AG08396 (cell line): ENCODE measurements around the gene EML6.
A peak's percentile ranks its signal among the peaks of the same experiment; 100 is the strongest.
"Not testable (repeated sequence)": the region's sequence is repeated elsewhere in the genome, so short reads cannot be mapped to it uniquely, and the experiment has no call there.

ENCODE experiments used
- DNase-seq: peaks from one replicate; pipeline ENCODE4 v3.0.0; 2012; ENCODE audit warnings: low spot score, mixed read lengths

The EML6 gene

DNA sequence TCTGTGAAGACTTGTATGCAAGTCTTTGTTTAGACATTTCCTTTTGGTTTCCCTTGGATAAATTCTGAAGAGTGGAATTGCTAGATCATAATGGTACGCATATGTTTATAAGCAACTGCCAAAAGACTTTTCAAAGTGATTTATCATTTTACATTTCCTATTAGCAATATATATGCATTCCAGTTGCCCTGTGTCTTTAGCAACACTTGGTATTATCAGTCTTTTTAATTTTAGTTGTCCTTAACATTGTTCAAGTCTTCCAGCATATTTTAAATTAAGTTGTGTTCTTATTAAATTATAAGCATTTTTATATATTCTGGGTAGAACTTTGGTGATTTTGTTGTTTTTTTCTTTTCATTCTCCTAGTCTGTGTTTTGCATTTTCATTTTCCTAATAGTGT lies 81.8 kb downstream of the EML6 start:
- no peak for DNase-seq

DNA sequence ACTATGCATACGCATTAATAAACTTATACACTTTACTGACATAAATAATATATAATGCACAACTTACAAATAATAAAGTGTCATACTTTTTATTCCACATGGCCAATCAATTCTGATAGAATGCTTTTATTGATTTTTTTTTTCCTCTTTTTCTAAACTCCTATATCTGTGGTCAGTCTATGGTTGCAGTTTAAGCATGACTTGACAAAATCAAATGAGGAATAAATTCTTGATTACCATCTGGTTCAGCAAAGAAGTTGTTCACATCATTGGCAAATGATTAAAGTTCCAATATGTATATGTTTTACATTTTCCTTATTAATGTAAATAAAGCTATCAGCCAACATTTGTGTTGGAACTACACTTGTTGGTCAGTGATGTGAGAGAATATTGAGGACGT lies 83.5 kb downstream of the EML6 start:
- no peak for DNase-seq

DNA sequence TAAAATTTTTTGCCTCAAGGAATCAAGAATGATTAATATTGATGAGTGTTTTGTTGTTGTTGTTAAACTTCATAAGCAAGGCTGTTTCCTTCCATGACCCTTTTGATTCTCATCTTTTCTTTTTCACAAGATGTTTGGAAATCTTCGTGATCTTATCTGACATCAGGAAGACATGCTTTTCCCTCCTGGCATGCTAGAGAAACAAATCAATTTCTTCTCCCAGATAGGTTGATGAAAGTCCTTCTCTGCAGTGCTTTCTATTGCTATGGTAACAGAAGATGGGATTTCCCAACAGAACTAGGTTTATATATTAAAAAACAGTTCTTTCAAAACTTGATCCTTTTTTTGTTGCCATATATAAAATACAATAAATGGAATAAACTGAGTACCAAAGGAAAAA lies 85.2 kb downstream of the EML6 start:
- DNase-seq = no peak

DNA sequence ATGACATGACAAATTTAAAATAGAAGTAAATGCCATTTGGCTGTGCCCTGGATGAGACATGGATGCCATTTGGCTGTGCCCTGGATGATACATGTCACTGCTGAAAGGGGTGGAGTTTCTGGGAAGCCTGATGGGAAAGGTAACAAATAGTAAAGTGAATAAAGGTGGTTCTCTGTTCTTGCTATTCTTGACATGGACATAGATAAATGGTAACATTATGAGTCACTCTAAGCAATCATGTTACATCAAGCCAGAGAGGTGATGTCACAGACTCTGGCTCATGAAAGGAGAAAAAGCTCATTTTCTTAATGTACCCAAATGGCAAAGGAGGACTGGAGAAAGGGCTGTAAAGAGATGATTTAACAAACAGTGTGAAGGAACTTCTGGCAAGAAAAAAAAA lies 86.4 kb downstream of the EML6 start:
- DNase-seq = peak; percentile 9

DNA sequence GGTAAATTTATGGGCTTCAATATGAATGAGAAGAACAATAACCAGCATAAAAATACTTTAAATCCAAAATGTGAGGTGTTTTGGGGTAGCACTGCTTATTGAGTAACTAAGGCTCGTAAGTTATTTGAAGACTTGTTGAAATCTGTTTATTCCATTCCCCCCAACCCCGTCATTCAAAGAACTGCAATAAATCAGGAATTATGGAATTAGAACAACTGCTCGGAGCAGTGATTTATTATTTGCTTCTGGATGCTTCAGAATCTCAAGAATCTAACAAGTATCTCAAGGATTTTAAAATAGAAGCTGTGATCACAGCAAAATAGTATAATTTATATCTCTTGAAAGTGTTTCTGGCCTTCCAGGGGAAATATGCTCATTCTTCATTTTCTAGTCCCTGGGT lies 86.8 kb downstream of the EML6 start:
- DNase-seq = no peak

DNA sequence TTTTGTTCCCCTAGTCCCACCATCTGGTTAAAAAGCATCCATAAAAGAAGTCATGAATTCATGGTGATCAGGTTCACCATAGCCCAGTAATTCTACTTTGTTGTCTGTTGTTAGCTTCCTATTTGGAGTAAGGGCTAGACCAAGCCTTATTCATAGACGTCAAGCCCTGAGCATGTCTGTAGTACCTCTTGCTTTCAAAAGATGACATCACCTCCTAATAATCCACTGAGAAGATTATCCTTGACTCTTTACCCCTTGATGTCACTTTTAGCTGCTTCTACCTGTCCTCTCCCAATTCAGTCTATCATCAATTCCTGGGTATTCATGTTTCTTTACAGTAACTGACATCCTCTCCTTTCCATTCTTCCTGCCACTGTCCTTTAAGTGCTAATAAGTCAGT lies 90.1 kb downstream of the EML6 start:
- no peak for DNase-seq

DNA sequence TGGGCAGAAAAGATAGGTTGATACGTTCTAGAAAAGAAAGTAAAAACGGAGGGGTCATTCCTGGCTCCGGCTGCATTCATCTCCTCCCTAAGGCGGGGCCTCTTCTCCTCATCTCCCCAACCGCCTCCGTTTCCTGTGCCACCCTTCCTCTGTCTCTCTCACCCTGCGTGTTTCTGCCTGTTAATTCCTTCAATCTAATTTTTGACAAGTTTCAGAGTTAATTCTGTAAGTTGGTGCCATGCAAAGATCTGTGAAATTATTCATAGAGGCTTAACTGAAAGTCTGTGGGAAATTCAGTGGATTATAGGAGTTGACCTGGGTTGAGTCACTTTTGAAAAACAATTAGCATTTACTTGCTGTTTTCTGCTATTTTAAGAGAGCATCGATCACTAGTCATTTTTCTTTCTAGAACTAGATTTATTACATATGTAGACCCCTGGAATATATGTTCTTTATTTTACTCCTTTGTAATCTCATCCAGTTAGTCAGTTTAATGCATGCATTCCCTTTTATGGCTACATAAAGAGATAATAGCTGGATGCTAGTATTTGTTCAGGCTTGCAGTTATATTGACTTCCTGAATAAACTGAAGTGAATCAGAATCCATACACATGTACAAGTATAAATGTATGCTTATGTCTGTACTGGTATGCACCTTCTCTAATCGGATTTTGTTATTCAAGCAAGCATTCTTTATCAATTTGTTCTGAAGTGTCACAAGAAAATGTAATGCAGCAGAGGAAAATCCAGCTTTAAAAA lies 91.1 kb downstream of the EML6 start:
- no peak for DNase-seq

DNA sequence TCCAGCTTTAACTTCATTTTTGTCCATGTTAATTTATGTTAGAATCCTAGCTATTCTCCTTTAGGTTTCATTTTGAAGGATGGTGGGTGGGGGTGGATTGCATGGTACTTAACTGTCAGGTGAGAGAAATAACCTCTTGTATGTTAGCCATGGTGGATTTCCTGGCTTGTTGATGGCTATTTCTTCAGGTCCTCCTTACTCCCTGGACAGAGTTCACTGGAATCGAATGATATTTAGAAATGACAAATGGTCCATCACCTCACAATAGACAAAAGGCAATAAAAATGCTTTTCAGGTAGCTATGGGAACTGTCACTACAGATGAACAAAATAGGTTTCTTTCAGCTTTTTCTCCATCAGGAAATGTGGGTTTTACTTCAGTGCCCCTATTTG lies 91.7 kb downstream of the EML6 start:
- no peak for DNase-seq

DNA sequence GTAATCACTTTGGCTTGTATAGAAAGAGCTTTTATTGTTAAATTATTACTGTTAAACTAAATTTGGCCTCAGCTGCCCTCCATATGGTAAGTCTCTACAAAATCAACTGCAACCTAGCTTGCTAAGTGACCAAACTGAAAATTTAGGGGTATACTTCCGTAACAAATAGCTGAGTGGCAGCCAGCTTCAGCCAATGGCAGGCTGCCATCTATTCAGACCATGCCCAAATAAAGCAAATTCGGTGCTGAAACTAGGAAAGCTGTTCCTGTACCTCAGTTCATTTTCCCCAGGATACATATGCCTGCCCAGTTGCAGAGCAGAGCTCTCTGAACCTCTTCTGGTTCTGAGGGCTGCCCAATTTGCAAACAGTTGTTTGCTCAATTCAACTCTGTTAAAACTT lies 94.8 kb downstream of the EML6 start:
- DNase-seq = no peak

DNA sequence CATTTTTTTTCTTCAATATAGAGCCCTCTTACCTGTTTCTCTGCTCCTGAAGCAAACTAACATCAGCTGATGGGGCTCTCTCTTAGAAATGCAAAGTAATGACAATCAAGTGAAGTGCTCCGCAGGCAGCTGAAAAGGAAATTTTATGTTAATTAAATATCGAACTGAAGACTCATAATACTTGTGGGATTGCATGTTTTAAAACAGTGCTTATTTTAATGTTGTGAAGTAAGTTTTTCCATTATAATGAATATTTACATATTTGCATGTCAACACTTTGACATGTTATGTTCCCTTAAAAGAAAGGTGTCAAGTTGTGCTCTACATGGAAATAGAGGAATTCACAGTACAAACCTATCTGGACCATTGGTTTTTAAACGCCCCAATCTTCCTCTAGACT lies 97.1 kb downstream of the EML6 start:
- DNase-seq = no peak

DNA sequence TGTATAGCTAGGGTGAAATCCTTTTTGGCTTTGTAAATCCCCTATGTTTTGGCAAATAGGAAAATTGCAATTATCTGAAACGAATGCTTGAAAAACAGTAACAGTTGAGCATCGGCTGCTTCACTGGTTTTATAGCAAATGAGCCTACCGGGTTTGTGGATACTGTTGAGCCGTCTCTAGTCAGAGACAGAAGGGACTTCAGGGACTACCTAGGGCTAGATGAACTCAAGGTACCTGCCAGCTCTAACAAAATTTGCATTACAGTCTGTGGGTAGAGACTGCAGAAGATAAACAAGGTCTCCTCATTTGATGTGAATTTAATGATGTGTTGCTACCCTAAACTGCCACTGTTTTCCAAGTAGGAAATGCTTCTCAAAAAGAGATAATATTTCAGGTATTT lies 101.1 kb downstream of the EML6 start:
- DNase-seq = no peak

DNA sequence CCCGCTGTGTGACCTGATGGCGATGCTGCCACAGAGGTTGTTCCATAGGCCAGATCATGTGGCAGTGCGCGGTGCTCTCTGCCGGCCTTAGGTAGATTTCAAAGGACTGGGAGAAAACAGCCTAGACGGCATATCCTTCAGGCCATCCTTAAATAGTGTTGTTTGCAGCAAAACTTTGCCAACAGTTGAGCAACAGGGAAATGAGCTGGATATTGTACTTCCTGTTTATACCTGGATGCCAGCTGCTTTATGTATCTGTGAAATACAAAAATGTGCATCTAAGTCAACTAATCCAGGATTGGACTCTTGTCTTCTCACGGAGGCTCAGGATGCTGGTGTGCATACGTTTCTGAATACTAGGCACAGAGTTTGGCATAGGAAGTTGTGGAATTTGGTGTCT lies 107.1 kb downstream of the EML6 start:
- DNase-seq = no peak

DNA sequence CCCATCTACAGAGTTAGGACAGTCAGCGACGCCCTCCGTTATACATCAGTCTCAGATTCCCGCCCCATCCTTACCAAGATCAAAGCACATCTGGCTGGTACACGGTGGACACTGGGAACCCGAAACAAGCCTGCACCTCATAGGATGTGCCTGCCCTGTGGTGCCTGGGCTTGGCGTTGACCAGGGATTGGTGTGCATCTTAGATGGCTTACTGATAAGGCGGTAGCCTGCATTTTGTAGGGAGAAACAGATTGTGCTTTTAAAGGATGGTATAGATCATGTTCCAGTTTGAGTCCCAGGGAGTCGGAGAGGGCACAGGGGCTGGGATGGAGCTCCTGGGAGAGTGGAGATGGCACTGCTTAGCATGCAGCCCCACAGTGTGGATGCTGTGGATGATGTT lies 108.0 kb downstream of the EML6 start:
- DNase-seq = no peak

DNA sequence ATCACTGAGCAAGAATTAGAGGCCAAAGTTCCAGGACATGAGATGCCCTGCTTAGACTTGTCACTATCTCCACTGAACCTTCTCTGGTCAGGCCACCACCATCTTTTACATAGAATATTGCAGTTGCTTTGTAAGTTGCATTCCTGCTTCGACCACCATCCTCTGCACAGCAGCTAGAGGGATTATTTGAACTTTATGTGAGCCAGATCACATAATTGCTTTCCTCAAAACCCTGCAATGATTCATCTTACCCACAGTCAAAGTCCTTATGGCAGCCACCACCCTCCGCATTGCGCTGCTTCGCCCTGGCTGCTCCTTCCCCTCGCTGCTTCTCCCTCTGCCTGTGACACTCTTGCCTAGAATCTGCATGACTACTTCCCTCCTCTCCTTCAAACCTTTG lies 111.3 kb downstream of the EML6 start:
- no peak for DNase-seq

DNA sequence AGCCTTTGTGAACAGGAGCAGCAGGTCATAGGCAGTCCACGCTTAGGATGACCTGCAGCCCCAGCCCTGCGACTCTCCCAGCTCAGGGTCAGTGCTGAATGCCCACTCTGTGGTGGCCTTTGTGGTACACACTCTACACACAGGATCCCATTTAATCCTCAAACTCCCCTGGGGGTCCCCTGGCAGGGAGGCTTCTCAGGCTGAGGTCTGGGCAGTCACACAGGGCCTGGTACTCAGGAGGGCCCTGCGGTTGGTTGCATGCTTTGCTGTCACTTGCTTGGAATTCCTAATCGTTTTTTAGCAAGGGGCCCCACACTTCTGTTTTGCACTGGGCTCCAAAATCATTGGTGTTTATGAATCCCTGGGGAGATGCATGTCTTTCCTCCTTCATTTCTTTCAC lies 113.0 kb downstream of the EML6 start:
- no peak for DNase-seq

DNA sequence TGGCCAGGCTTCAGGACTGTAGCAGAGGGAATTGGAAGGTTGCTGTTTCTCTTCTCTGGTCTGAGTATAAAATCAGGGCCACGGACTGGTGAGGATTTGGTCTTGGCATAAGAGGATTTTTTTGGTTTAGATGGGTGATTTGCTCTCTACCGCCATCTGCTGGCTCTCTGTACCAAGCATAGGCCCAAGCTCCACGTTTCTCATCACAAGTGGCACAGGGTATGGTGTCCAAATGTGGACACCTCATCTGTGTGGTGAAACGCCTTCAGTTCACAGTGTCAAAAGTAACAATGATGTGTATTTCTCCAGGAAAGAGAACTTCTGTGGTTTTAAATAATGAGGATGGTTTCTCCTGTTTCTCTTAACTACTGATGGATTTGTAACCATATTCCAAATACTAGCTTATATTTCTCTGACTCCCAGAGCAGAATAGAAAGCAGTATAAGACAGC lies 115.1 kb downstream of the EML6 start:
- DNase-seq = peak; percentile 58

DNA sequence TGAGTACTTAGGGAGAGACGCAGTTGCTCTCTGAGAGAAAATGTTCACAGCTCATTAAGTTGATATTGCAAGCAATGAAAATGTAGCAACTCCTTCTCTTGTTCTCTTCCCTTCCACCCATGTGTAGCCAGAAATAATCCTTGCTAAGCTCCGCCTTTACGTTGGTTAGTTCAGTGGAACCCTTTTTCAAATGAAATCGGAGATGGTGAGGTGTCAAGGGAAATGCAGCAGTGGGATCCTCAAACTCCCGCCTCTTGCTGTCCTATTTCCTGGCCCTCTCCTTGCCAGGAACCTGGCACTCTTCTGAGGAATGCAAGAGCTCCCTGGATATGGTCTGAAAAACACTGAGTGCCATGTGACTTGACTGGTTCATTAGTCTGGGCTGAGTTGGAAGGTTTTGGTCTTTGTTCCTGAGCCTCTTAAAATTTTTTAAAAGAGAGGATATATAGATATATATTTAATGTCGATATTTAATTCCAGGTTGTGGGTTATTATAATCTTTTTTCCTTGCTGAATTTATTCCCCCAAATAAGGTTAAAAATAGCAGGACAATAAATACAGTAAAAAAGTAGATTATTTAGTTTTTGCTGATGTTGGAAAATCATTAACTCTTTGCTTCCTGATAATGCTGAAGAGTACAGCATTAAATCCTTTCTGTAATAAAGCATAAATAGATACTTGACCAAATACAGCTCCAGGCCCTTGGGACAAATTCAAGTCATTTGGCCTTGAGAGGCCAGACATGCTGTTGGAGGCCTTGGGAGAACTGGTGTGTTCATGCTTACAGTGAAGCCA lies 116.2 kb downstream of the EML6 start:
- no peak for DNase-seq

DNA sequence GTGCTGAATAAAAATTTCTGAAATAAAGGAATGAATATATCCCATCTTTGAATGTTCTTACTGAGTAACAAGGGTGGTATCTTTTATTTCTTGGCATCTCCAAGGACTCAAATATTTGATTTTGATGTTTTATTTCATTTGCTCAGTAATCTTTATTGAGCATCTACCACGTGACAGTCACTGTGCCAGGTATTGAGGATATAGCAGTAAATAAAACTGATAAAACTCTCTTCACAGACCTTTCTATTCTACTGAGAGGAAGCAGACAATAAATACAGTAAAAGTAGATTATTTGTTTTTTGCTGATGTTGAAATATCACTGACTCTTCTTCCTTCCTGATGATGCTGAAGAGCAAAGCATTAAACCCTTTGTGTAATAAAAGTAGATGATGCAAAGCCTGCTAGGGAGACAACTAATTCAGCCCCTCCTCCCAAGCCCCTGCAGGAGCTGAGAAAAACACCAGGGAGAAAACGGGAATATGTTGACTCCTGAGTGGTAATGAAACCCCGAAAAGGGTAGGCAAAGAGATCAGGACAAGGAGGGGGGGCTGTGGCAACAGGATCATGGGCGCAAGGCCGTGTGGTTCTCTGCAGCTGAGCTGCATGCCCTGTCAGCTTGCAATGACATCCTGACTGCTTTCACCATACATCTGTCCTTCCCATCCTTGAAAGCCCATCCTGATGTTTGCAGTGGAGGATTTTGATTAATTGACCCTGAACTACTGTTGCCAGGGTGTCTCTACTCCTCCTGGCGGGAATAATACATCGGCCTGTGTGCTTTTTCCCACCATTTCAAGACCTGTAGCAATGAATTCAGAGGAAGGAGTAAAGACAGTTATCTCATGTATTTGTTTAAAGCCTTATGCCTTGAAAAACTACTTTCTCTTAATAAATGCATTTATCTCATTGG lies 117.4 kb downstream of the EML6 start:
- DNase-seq = no peak

DNA sequence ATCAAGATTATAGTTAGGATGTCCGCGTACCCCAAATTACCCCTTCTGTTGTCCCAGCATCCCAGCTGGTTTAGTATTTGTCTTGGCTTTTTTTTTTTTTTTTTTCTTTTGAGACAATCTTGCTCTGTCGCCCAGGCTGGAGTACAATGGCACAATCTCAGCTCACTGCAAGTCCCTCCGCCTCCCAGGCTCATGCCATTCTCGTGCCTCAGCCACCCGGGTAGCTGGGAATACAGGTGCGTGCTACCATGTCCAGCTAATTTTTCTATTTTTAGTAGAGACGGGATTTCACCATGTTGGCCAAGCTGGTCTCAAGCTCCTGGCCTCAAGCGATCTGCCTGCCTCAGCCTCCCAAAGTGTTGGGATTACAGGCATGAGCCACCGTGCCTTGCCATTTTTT lies 118.0 kb downstream of the EML6 start:
- not testable (repeated sequence) for DNase-seq

DNA sequence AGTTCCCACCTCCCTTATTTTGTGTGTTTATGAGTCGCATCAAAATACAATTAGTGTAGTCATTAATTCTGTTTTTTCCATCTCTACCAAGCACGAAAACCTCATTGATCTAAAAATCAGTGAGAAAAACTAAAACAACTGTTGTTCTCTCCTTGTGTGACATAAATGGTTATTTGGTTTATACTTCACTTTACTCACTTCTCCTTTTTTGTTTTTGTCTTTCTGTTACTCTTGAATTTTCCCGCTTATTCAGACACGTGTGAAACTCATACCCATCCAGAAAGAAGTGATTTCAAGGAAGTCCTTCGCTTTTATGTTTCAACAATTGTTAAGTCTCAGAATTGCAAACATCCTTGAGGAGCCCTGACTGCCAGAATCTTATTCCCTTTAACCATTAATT lies 121.6 kb downstream of the EML6 start:
- no peak for DNase-seq

DNA sequence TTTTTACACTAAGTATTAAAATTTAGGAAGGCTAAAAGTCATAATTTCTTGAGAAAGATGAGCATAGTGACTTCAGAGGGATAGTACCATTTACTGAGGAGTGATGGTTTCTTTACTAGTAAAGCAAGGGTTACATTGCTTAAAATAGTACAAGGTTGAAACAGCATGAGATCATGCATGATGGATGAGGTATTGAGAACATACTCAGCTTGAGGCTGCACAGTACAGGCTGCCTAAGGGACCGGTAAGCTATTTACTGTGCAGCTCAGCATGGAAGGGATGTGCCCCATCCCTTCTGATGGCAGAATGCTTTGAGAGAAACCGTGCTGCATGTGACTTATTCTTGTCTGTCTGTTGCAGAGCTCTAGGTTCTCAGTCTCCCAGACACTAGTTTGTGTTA lies 122.1 kb downstream of the EML6 start:
- DNase-seq = no peak
